ENCODE data around the gene DNASE1L1.

The DNASE1L1 gene, protein sequence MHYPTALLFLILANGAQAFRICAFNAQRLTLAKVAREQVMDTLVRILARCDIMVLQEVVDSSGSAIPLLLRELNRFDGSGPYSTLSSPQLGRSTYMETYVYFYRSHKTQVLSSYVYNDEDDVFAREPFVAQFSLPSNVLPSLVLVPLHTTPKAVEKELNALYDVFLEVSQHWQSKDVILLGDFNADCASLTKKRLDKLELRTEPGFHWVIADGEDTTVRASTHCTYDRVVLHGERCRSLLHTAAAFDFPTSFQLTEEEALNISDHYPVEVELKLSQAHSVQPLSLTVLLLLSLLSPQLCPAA

DNA sequence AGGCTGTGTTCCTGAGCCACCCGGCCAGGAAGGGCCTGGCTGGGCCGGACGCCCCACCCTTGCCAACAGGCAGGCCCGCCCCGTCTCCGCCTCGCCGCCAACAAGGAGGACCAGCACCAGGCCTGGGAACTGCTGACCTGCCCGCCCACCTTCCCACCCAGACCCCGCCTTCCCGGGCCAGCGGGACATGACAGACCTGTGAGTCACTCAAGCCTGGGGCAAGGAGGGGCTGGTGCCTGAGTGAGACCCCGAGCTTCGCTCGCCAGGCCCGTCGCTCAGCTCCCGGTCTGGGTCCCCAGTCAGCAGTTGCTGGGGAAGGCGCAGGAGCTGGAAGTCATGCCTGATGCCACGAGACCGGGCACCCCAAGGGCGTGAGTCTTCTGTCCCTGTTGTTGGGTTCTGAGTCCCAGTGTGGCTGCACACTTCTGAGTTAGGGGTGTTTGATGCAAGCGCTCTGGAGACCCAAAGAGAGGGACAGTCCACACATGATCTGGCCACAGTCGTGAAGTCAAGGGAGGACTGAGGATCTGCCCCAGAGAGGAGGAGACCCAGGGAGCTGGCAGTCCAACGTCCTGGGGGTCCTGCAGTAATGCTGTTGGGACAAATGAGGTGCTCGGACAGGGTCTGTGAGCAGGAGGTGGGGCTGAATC lies at the start of gene DNASE1L1:
DNASE1L1 (minus strand) TSS at position 33 of the 650 bp plus-strand sequence. CDS start 3,686 bp downstream, outside the sequence.
- DNase-seq: no peak

DNA sequence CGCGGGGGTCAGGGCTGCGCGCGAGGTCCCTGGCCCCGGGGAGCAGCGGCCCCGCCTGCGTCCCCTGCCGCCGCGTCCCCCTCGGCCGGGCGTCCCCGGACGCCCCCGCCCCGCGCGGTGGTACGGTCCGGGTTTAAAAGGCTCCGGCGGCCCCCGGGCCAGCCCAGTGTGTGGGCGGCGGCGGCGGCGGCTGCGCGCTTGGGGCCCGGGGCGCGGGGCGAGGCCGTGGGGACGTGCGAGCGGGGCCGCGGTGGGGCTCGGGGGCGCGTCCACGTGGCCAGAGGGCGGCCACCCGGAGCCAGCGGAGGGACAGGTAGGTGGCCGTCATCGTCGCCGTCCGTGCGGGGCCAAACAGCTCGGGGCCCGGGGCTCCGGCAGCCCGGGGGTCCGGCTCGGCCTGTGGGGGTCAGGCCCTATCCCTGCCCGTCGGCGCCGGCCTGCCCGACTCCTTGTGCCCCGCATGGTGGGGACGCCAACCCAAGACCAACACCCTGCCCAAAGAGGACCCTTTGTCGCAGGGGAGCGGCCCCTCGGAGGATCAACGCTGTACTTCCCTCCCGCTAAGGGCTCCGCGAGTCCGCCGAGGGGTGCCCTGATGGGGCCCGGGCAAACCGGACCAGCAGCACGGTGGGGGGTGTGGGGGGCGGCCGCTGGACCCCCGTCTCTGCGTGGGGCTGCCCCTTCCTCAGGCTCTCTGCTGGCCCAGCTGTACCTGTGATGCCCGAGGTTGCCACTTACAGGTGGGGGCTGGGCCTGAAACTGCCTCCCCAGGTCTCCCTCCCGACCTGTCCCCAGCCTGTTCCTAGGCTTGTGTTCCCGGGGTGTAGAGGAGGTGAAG lies 49.3 kb upstream of the DNASE1L1 start, which contains the start of gene PLXNA3:
PLXNA3 (plus strand) TSS at position 166 of the 838 bp plus-strand sequence. CDS start 1,903 bp downstream, outside the sequence.
- DNase-seq: no peak

DNA sequence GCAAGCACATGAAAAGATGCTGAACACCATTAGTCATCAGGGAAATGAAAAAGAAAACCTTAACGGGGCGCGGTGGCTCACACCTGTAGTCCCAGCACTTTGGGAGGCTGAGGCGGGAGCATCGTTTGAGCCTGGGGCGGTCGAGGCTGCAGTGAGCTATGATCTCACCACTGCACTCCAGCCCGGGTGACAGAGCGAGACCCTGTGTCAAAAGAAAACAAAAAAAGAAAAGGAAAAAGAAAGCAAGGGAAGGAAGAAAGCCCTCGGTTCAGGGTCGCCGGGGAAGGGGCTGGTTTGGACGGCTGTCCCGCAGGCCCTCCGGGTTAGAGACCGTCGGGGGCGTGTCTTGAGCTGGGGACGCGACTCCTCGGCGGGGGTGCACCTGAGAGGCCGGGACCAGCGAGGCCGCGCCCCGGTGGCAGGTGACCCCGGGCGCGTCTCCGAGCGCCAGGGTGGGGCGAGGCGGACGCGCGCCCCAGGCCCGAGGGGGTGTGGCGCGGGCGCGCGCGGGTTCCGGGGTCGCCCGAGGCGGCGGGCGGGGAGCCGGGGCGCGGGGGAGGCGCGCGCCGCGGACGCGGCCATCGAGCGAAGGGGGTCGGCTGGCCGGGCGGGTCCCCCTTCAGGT lies 48.5 kb upstream of the DNASE1L1 start:
- no peak for DNase-seq

DNA sequence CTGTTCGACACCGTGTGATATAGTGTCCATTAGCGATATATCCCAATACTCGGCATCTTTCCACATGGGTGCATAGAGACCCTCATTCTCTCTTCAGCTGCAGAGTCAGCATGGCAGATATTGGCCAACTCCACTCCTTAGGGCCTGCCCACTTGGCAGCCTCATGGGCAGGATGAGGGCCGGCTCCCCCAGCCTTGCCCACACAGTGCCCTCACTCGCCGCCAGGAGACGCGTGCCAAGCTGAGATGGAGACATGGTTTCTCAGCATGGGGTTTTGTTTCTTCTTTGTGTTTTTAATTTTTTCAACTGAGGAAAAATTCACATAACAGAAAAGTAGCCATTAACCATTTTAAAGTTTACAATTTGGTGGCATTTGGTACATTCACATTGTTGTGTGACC lies 43.8 kb upstream of the DNASE1L1 start:
- no peak for DNase-seq

DNA sequence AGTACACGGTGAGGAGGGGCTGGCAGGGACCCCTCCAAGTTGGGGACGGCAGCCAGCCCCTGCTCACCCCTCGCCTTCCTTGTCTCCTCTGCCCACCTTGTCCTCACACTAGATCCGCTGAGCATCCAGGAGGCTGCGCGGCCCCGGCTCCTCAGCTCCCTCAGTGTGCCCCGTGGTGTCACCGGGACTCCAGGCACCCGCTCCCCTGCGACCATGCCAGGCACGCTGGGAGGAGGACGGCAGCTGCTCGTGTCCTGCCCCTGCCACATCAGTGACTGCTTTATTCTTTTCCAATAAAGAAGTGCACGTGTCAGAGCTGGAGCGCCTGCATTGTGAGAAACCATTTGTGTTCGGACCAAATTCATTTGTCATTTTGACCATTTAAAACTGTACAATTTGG lies 41.3 kb upstream of the DNASE1L1 start:
- no peak for DNase-seq

DNA sequence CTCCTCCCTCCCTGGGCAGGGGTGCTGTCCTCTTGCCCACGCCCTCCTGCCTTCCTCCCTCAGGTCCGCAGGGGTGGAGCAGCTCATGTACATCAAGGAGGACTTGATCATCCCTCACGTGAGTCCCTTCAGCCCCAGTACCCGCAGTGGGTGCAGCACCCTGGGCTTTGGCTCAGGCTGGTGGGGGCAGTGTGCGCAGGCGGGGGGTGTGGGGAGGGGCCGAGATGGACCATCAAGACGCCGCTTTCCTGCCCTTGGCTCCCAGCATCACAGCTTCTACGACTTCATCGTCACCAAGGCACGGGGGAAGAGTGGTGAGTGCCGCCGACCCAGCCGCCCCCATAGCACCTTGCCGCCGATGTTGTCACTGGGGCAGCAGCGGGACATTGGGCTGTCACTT lies 40.6 kb upstream of the DNASE1L1 start:
- DNase-seq: no peak

DNA sequence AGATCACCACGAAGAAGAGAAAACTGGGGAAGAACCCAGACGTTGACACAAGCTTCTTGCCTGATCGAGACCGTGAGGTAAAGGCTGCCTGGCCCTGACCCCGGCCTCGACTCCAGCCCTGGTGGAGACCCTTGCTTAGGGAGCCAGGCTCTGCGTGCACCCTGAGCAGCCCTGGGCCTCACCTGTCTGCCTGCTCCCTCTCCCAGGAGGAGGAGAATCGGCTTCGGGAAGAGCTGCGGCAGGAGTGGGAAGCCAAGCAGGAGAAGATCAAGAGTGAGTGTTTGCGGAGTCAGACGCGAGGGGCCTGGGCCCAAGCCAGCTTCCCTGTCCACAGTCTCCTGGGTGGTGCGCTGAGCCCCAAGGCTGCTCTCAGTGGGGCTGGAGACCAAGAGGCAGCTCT lies 39.4 kb upstream of the DNASE1L1 start:
- no peak for DNase-seq

DNA sequence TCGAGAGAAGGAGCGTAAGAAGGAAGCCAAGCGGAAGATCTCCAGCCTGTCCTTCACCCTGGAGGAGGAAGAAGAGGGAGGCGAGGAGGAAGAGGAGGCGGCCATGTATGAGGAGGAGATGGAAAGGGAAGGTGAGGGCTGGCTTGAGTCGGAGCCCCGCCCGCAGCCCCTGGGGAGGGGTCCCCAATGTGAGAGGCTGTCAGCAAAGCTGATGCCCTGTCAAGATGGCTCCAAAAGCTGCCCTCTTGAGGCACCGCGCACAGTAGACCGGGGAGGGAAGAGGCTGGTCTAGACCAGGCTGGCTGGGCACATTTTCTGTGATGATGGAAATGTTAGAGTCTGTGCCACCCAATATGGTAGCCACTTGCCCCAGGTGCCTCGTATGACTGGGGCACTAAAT lies 37.4 kb upstream of the DNASE1L1 start:
- DNase-seq: no peak

DNA sequence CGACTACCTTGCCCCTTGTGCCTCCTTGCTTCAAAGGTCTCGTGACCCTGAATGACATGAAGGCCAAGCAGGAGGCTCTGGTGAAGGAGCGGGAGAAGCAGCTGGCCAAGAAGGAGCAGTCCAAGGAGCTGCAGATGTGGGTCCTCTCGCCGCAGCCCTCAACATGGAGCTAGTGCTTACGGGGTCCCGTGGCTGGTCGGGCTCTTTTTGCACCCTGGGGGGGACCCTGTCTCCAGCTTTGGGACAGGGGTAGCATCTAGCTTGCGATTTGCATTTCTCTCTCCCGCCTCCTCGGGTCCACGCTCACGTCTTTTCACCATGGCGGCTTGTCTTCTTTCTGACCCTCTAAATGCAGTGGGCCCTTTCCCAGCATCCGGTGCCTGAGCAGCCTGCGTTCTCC lies 36.7 kb upstream of the DNASE1L1 start:
- DNase-seq: no peak

DNA sequence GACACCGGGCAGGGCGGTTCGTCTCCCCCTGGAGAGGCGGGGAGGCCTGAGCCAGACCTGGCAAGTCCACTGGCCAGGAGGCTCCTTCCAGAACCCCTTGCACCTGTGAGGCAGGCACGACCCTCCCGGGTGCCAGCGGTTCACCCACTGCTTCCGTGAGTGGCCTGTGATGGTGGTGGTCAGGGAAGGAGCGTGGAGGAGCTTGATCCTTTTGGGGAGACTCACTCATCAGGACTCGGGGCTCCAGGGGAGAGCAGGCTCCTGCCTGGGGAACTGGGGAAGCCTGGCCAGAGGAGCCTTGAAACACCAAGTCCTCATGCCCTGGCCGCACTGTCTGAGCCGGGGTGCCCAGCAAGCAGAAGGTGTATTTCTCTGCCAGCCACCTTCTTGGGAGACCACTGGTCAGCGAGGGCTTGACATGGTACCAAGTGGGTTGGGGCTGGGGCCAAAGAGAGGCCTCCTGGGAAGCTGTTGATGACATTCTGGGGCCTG lies 35.7 kb upstream of the DNASE1L1 start:
- no peak for DNase-seq

DNA sequence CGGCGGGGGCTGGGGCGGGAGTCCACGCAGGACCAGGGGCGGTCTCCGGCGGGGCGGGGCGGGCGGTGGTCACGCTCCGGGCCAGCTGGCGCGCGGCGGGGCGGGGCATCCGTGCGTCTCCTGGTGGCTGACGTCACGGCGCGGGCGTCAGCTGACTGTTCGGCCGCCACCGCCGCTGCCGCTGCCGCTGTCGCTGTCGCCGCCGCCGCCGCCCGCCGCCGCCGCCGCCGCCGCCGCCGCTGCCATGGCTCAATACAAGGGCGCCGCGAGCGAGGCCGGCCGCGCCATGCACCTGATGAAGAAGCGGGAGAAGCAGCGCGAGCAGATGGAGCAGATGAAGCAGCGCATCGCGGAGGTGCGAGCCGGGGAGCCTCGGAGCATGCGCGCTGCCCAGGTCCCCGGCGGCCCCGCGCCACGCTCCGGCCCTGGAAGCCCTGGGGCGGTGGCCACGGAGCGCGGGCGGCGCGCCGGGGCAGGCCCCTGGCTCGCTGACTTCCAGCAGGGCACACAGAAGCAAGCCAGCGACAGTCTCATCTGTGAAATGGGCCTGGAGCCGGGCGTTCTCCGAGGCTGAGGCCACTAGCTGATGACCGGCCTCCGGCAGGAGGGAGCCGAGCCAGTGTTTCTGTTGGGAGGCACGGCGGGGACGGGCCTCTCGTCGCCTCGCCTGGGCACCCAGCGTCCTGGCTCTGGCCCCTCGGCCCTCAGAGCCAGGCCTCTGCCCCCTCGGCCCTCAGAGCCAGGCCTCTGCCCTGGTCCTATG lies 35.1 kb upstream of the DNASE1L1 start, which contains the start of gene FAM50A:
FAM50A (plus strand) TSS at position 150 of the 763 bp plus-strand sequence; CDS start at position 245, 95 bp downstream.
- DNase-seq: no peak

DNA sequence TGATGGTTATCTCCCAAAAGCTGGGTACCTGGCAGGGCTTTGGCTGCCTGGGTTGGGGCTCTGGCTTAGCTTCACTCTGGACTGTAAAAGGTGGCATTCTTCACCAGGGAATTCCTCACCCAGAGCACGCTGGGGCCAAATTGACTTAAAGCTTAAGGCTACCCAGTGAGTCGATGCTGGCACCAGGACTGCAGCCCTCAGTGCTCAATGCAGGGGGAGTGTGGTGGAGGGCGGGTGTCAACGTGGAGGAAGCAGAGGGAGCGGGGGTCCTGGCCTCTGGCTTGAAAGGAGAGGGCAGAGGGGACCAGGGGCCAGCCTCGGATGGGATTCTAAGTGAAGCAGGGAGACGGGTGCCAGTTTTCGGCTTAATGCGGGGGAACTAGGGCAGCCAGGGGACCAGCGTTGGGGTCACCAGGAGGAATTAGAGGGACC lies 34.4 kb upstream of the DNASE1L1 start:
- no peak for DNase-seq

DNA sequence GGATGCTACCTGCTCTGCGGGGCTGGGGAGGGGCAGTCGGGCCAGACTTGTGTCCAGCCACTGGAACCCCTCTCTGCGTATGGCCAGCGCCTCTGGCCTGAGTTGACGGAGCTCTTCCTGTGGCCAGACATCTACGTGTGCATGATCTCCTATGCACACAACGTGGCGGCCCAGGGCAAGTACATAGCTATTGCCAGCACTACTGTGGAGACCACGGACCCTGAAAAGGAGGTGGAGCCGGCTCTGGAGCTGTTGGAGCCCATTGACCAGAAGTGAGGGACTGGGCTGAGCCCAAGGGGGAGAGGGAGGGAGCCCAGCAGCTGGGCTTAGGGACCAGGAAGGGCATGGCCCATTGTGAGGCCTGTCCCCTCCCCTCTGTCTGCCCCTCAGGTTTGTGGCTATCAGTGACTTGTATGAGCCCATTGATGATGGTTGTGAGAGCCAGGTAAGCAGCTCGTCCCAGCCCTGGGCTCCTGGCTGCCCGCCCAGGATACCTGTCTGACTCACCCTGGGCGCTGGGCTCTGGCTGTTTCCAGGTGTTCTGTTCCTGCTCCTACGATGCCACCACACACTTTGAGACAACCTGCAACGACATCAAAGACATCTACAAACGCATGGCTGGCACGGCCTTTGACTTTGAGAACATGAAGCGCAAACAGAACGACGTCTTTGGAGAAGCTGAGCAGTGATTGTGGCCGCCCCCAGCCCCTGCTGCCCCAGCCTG lies 33.1 kb upstream of the DNASE1L1 start:
- DNase-seq: no peak

DNA sequence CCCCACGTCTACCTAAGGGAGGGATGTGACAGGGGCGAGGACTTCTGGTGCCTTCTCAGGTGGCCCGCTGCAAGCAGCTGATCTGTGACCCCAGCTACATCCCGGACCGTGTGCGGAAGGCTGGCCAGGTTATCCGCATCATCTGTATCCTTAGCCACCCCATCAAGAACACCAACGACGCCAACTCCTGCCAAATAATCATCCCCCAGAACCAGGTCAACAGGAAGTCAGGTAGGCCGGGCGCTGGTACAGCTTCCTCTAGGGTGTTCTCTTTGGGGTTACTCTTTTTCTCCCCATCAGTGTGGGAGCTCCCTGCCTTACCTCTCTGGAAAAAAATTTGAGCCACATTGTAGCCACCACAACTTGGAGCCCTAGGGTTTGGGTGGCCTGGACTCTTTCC lies 32.5 kb upstream of the DNASE1L1 start:
- DNase-seq: no peak

DNA sequence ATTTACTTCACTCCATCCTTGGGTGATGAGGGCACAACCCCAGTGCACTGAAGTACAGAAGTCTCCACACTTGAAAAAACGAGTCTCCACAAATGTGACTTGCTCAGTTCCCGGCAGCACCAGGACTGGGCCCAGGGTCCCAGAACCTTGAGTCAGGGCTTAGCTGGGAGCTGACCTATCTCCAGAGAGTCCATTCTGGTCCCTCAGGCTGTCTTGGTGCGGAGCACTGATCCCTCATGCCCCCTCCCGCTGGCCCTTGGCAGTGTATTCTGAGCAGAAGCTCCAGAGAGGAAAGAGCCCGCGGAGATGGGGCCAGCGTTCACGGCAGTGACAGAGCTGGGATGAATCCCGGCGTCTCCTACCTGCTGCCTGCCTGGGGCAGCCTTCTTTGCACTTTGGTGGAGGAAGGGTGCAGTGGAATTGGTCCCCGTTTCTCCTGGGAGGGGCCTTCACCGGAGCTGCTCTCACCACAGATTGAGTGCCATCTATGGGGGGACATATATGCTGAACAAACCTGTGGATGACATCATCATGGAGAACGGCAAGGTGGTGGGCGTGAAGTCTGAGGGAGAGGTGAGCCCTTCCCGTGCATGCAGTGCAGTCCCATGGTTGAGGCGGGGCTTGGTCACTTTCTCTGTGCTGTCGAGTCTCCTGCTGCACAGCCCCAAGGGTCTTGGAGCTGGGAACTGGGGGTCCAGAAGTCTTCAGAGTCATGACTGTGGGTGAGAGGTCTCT lies 31.7 kb upstream of the DNASE1L1 start:
- no peak for DNase-seq

DNA sequence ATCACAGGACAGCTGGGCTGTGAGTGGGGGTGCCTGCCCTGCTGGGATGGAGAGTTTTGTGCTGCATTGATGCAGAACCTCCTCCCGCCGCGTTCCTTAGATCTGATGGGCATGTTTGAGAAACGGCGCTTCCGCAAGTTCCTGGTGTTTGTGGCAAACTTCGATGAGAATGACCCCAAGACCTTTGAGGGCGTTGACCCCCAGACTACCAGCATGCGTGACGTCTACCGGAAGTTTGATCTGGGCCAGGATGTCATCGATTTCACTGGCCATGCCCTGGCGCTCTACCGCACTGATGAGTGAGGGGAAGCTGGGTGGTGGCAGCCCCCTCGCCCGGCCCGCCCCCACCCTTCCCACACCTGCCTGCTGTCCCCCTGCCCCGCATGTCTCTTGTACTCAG lies 30.8 kb upstream of the DNASE1L1 start:
- no peak for DNase-seq

DNA sequence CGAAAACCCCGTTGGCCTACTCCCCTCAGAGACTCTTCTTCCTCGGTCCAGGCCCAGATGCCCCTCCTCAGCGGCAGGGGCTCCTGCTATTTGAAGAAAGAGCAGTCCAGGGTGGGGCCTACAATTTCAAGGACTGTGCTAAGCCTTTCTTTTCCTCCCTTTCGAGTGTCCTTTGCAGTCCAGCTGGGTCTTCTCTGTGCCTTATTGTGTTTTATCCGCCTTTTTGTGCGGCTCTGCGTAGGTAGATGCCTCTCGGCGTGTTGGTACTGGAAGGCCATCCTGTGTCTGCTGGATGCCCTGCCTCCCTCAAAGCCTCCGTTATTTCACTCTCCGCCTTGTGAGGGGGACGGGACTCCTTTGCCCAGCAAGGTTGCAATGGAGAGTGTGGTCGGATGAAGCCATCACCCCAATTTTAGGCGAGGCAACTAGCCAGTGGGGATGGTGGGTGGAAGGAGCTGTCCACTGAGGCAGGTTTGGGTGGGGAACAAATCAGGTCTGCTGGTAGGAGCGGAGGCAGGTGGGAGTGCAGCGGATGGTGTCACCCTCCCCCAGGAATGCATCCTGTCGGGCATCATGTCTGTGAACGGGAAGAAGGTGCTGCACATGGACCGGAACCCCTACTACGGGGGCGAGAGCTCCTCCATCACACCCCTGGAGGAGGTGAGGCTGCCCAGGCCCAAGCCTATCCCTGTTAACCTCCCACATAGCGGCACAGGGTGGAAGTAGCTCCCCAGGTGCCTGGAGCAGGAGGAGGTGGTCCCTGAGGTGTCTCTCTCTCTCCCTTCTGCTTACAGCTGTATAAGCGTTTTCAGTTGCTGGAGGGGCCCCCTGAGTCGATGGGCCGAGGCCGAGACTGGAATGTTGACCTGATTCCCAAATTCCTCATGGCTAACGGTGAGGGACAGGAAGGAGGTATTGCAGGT lies 29.2 kb upstream of the DNASE1L1 start:
- no peak for DNase-seq

DNA sequence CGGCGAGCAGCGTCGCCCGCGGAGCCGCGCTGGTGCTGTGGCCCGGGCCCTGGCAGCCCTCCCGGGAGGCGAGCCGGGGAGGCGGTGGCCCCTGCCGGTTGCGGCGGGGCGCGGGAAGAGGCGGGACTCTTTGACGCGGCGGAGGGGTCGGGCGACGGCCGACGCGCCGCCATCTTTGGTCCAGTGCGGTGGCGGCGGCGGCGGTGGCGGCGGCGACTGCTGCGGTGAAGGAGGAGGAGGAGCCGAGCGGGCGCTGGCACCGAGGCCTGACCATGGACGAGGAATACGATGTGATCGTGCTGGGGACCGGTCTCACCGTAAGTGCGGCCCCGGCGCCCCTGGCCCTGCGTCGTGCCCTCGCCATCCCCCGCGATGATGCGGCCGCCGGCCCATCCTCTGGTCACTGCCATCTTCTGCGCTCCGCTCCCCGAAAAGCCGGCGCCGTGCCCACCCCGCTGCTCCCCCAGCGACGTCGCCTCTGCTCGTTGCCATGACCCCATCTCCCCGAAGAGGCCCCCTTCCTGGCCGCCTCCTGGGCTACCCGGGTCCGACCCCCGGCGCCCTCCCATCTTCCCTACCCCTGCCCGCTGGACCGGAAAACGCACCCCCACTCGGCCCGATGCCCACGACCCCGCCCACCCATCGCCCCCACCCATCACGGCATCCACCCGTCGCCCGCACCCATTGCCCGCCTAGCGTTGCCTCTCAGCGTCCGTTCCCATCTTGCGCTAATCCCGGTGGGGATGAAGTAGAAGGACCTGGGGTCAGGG lies 28.1 kb upstream of the DNASE1L1 start, which contains the start of gene GDI1:
GDI1 (plus strand) TSS at position 172 of the 770 bp plus-strand sequence; CDS start at position 273, 101 bp downstream.
- no peak for DNase-seq

All from KG1 (cell line).